ENCODE data around the gene CAVIN4. TPM values are rescaled to one million over a fixed set of nuclear protein-coding genes. Genes with fewer than 3 reads are reported as not detected.

The CAVIN4 gene
- total and polyA plus RNA-seq, 9 of the 15 experiments (the other 6 are each of a cell fraction or from before 2014, with no cell fraction given): 0.06 to 0.29 (median 0.18) TPM

DNA sequence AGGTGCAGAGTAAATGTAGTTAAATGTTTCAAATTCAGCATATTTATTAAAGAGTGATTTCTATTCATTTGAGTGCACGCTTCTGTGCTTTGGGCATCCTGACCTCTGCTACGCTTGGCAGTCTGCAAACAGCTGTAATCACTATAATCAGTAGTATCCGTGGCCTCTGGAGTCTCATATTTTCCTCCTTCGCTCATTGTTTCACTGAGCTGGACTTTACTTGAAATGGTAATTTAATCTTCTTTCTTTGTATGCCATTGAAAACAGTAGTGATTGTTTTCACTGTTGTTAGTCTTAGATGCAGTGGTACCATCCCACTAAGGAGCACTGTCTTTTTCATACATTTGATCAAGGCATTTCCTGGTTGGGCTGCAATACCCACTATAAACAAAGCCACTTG is 43.5 kb upstream of the CAVIN4 start (continued):
- TF ChIP-seq, protein P1, sequence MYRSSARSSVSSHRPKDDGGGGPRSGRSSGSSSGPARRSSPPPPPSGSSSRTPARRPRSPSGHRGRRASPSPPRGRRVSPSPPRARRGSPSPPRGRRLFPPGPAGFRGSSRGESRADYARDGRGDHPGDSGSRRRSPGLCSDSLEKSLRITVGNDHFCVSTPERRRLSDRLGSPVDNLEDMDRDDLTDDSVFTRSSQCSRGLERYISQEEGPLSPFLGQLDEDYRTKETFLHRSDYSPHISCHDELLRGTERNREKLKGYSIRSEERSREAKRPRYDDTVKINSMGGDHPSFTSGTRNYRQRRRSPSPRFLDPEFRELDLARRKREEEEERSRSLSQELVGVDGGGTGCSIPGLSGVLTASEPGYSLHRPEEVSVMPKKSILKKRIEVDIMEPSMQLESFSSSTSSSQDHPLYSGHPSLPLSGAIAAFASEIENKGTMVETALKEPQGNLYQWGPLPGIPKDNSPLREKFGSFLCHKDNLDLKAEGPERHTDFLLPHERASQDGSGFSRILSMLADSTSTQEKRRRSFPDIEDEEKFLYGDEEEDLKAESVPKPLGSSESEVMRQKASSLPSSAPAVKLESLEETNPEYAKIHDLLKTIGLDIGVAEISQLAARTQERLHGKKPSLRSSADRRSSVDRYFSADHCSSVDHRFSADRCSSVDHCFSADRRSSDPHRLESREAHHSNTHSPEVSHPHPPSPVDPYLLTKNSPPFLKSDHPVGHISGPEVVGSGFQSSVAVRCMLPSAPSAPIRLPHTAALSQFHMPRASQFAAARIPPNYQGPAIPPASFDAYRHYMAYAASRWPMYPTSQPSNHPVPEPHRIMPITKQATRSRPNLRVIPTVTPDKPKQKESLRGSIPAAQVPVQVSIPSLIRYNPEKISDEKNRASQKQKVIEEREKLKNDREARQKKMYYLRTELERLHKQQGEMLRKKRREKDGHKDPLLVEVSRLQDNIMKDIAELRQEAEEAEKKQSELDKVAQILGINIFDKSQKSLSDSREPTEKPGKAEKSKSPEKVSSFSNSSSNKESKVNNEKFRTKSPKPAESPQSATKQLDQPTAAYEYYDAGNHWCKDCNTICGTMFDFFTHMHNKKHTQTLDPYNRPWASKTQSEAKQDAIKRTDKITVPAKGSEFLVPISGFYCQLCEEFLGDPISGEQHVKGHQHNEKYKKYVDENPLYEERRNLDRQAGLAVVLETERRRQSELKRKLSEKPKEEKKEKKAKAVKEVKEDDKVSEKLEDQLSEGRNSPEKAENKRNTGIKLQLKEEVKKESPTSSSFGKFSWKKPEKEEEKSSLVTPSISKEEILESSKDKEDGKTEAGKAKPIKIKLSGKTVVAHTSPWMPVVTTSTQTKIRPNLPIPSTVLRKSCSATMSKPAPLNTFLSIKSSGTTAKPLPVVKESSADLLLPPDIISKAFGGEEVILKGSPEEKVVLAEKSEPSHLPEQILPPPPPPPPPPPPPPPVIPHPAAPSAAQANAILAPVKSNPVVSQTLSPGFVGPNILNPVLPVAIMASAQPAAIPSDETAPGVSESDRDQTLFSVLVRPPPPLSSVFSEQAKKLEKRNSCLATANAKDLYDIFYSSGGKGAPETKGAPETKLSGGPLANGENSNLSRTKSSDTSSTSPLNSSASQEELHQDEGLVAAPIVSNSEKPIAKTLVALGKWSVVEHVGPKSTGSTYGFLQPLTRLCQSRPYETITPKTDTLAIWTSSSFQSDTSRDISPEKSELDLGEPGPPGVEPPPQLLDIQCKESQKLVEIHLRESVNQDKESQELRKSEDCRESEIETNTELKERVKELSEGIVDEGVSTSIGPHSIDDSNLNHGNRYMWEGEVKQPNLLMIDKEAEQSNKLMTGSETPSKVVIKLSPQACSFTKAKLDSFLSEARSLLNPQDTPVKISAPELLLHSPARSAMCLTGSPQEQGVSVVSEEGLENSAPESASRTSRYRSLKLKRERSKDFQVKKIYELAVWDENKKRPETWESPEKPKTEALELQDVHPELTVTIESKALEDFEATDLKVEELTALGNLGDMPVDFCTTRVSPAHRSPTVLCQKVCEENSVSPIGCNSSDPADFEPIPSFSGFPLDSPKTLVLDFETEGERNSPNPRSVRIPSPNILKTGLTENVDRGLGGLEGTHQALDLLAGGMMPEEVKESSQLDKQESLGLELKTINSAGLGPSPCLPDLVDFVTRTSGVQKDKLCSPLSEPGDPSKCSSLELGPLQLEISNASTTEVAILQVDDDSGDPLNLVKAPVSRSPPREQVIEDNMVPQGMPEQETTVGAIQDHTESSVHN (IDR thresholded peaks at IDR 0.05; ENCODE audit: borderline replicate concordance in 1 of 2, low read depth in 1 of 2): no peak
- no peak for TF ChIP-seq CHD2 (IDR thresholded peaks at IDR 0.05; ENCODE audit: low read depth, low read length)
- TF ChIP-seq NKRF (IDR thresholded peaks at IDR 0.05; ENCODE audit: borderline replicate concordance): no peak
- TF ChIP-seq, protein P2, sequence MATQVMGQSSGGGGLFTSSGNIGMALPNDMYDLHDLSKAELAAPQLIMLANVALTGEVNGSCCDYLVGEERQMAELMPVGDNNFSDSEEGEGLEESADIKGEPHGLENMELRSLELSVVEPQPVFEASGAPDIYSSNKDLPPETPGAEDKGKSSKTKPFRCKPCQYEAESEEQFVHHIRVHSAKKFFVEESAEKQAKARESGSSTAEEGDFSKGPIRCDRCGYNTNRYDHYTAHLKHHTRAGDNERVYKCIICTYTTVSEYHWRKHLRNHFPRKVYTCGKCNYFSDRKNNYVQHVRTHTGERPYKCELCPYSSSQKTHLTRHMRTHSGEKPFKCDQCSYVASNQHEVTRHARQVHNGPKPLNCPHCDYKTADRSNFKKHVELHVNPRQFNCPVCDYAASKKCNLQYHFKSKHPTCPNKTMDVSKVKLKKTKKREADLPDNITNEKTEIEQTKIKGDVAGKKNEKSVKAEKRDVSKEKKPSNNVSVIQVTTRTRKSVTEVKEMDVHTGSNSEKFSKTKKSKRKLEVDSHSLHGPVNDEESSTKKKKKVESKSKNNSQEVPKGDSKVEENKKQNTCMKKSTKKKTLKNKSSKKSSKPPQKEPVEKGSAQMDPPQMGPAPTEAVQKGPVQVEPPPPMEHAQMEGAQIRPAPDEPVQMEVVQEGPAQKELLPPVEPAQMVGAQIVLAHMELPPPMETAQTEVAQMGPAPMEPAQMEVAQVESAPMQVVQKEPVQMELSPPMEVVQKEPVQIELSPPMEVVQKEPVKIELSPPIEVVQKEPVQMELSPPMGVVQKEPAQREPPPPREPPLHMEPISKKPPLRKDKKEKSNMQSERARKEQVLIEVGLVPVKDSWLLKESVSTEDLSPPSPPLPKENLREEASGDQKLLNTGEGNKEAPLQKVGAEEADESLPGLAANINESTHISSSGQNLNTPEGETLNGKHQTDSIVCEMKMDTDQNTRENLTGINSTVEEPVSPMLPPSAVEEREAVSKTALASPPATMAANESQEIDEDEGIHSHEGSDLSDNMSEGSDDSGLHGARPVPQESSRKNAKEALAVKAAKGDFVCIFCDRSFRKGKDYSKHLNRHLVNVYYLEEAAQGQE (IDR thresholded peaks at IDR 0.05; ENCODE audit: borderline replicate concordance): no peak
- TF ChIP-seq, protein P2 (CRISPR knock-in tag; IDR thresholded peaks at IDR 0.05; ENCODE audit: low read depth): no peak
- no peak for TF ChIP-seq ZNF41 (CRISPR knock-in tag; conservative IDR thresholded peaks at IDR 0.05)
- TF ChIP-seq SETDB1 (IDR thresholded peaks at IDR 0.05; ENCODE audit: low read length): no peak
- no peak for TF ChIP-seq MTA2 (IDR thresholded peaks at IDR 0.05; ENCODE audit: low read depth)
- TF ChIP-seq KLF10 (CRISPR knock-in tag; IDR thresholded peaks at IDR 0.05): no peak
